ENCODE data around the gene TPT1. TPM values are rescaled to one million over a fixed set of nuclear protein-coding genes. Genes with fewer than 3 reads are reported as not detected.

TPT1 gene
- total and polyA plus RNA-seq, 2 of the 13 experiments (the other 11 are each of a cell fraction or from before 2014, with no cell fraction given) = 2,953 to 3,594 TPM

DNA sequence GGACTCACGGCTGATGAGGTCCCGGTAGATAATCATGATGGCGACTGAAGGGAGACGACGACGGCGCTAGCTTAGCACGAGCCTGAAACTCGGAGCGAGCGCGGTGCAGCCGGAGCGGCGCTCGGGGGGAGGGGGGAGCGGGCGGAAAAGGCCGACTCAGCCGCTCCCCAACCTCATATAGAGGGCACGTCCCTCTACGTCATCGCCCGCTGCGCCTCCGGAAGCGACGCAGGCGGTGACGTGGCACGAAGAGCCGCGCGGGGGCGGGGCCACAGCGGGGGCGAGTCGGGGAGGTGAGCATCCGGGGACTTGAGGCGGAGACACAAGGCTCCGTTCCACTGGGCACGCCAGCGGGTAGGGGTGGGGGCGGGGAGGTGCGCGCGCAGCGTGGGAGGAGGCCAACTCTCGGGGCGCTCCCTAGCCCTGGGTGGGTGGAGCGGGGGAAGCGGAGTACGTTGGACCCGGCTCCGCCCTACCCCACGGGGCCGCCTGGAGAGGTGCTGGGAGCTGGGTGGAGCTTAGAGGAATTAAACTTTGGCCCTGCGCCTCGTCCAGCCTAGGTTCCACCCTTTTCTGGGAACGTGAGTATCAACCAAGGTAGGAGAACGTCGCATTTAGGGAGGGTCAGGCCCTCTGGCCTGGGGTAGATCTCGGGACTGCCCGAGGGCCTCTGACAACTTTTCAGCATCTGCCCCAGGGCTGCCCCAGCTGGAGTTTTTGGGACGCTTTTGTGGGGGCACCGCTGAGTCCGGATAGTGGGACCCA lies at the start of gene TPT1 (continued):
- TF ChIP-seq, protein P1, sequence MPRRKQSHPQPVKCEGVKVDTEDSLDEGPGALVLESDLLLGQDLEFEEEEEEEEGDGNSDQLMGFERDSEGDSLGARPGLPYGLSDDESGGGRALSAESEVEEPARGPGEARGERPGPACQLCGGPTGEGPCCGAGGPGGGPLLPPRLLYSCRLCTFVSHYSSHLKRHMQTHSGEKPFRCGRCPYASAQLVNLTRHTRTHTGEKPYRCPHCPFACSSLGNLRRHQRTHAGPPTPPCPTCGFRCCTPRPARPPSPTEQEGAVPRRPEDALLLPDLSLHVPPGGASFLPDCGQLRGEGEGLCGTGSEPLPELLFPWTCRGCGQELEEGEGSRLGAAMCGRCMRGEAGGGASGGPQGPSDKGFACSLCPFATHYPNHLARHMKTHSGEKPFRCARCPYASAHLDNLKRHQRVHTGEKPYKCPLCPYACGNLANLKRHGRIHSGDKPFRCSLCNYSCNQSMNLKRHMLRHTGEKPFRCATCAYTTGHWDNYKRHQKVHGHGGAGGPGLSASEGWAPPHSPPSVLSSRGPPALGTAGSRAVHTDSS (CRISPR knock-in tag; conservative IDR thresholded peaks at IDR 0.05) = 0 out of 2 replicates have a peak, but pooled peaks have one; percentile 52
- TF ChIP-seq ZNF547 (CRISPR knock-in tag; IDR thresholded peaks at IDR 0.05) (peak; percentile 39), ZNF639 (CRISPR knock-in tag; conservative IDR thresholded peaks at IDR 0.05) (peak; percentile 6; the same call in 1 of the 2 replicates), ZNF510 (CRISPR knock-in tag; IDR thresholded peaks at IDR 0.05; ENCODE audit: low read depth) (0 out of 2 replicates have a peak, but pooled peaks have one; percentile 43), NR2F1 (CRISPR knock-in tag; IDR thresholded peaks at IDR 0.05) (no peak; a peak in 1 of 4 replicates), ZNF629 (CRISPR knock-in tag; conservative IDR thresholded peaks at IDR 0.05) (0 out of 2 replicates have a peak, but pooled peaks have one; percentile 20), ZNF607 (CRISPR knock-in tag; IDR thresholded peaks at IDR 0.05; ENCODE audit: borderline replicate concordance) (no peak), REL (CRISPR knock-in tag; conservative IDR thresholded peaks at IDR 0.05) (peak; percentile 88; the same call in 1 of the 2 replicates), BHLHE40 (IDR thresholded peaks at IDR 0.05; ENCODE audit: low read length) (peak; percentile 39; the same call in 1 of the 2 replicates), ZFYVE20 (CRISPR knock-in tag; IDR thresholded peaks at IDR 0.05; ENCODE audit: borderline replicate concordance, low read depth) (no peak; the same call in 1 of the 2 replicates), ZNF652 (CRISPR knock-in tag; IDR thresholded peaks at IDR 0.05; ENCODE audit: borderline replicate concordance, low read depth) (no peak), FOXC1 (CRISPR knock-in tag; IDR thresholded peaks at IDR 0.05; ENCODE audit: borderline replicate concordance) (peak; percentile 46; the same call in 1 of the 2 replicates), TOPORS (CRISPR knock-in tag; IDR thresholded peaks at IDR 0.05) (peak; percentile 59; the same call in 1 of the 2 replicates), SAP130 (CRISPR knock-in tag; IDR thresholded peaks at IDR 0.05; ENCODE audit: low read depth) (peak; percentile 71), ZNF616 (CRISPR knock-in tag; IDR thresholded peaks at IDR 0.05; ENCODE audit: low read depth) (peak; percentile 1; the same call in 1 of the 2 replicates), NR0B2 (CRISPR knock-in tag; IDR thresholded peaks at IDR 0.05) (no peak), ZSCAN5A (CRISPR knock-in tag; IDR thresholded peaks at IDR 0.05; ENCODE audit: borderline replicate concordance) (no peak)
- TF ChIP-seq, protein P2, sequence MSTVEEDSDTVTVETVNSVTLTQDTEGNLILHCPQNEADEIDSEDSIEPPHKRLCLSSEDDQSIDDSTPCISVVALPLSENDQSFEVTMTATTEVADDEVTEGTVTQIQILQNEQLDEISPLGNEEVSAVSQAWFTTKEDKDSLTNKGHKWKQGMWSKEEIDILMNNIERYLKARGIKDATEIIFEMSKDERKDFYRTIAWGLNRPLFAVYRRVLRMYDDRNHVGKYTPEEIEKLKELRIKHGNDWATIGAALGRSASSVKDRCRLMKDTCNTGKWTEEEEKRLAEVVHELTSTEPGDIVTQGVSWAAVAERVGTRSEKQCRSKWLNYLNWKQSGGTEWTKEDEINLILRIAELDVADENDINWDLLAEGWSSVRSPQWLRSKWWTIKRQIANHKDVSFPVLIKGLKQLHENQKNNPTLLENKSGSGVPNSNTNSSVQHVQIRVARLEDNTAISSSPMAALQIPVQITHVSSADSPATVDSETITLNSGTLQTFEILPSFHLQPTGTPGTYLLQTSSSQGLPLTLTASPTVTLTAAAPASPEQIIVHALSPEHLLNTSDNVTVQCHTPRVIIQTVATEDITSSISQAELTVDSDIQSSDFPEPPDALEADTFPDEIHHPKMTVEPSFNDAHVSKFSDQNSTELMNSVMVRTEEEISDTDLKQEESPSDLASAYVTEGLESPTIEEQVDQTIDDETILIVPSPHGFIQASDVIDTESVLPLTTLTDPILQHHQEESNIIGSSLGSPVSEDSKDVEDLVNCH (CRISPR knock-in tag; IDR thresholded peaks at IDR 0.05) = peak; percentile 99; the same call in 1 of the 2 replicates
- TF ChIP-seq, protein P3, sequence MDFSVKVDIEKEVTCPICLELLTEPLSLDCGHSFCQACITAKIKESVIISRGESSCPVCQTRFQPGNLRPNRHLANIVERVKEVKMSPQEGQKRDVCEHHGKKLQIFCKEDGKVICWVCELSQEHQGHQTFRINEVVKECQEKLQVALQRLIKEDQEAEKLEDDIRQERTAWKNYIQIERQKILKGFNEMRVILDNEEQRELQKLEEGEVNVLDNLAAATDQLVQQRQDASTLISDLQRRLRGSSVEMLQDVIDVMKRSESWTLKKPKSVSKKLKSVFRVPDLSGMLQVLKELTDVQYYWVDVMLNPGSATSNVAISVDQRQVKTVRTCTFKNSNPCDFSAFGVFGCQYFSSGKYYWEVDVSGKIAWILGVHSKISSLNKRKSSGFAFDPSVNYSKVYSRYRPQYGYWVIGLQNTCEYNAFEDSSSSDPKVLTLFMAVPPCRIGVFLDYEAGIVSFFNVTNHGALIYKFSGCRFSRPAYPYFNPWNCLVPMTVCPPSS (IDR thresholded peaks at IDR 0.05) = no peak

Measured in HepG2 (cell line).